Eye (tissue), 1 donor: ENCODE measurements around the gene KLHL1.
"Not testable (repeated sequence)": the region's sequence is repeated elsewhere in the genome, so short reads cannot be mapped to it uniquely, and the experiment has no call there.

Experiments used
- DNase-seq: peaks from one replicate; pipeline ENCODE4 v3.0.0-alpha.2; 2015

The KLHL1 gene

GRCh38 chr13:70108356-70109105 is at the start of gene KLHL1:
Gene KLHL1 (minus strand): TSS chr13:70108452. CDS start chr13:70107699, 753 bp downstream.
- DNase-seq, result peak; percentile 85

GRCh38 chr13:70142658-70143057 is 34.4 kb upstream of the KLHL1 start:
- not testable (repeated sequence) for DNase-seq

GRCh38 chr13:70128098-70128497 is 19.8 kb upstream of the KLHL1 start:
- no peak for DNase-seq

GRCh38 chr13:70125693-70126092 is 17.4 kb upstream of the KLHL1 start:
- DNase-seq, result no peak

- DNase-seq, result no peak
Measured at GRCh38 chr13:70117338-70117905, 9.2 kb upstream of the KLHL1 start.

- peak; percentile 67 for DNase-seq
Measured at GRCh38 chr13:70107498-70108281, 562 bp downstream of the KLHL1 start, which contains the start of gene ATXN8OS. Gene ATXN8OS (plus strand): TSS chr13:70107826.

- no peak for DNase-seq
Measured at GRCh38 chr13:70107125-70107497, 1.1 kb downstream of the KLHL1 start.

- no peak for DNase-seq
Measured at GRCh38 chr13:70104481-70104880, 3.8 kb downstream of the KLHL1 start.

GRCh38 chr13:70098669-70099068 is 9.6 kb downstream of the KLHL1 start:
- no peak for DNase-seq

- DNase-seq, result no peak
Measured at GRCh38 chr13:70090036-70090723, 18.1 kb downstream of the KLHL1 start.

- DNase-seq, result no peak
Measured at GRCh38 chr13:70088926-70089325, 19.3 kb downstream of the KLHL1 start.

GRCh38 chr13:70087247-70087646 is 21.0 kb downstream of the KLHL1 start:
- DNase-seq, result no peak

GRCh38 chr13:70080012-70080411 is 28.2 kb downstream of the KLHL1 start:
- no peak for DNase-seq

GRCh38 chr13:70054572-70054971 is 53.7 kb downstream of the KLHL1 start:
- DNase-seq, result no peak

GRCh38 chr13:70051531-70051930 is 56.7 kb downstream of the KLHL1 start:
- DNase-seq, result no peak

- DNase-seq, result no peak
Measured at GRCh38 chr13:70043685-70044084, 64.6 kb downstream of the KLHL1 start.

- DNase-seq, result no peak
Measured at GRCh38 chr13:70042193-70042592, 66.1 kb downstream of the KLHL1 start.

GRCh38 chr13:70034286-70034685 is 74.0 kb downstream of the KLHL1 start:
- DNase-seq, result peak; percentile 54

- DNase-seq, result no peak
Measured at GRCh38 chr13:70027551-70027950, 80.7 kb downstream of the KLHL1 start.

GRCh38 chr13:70023516-70023915 is 84.7 kb downstream of the KLHL1 start:
- DNase-seq, result no peak

GRCh38 chr13:70022646-70023045 is 85.6 kb downstream of the KLHL1 start:
- DNase-seq, result no peak

- no peak for DNase-seq
Measured at GRCh38 chr13:70016116-70016515, 92.1 kb downstream of the KLHL1 start.

- no peak for DNase-seq
Measured at GRCh38 chr13:70014337-70014736, 93.9 kb downstream of the KLHL1 start.
